GM21381 (cell line): Measurements from ENCODE around the gene PRDM15.

ENCODE experiments used
- ATAC-seq: cut with Tn5 transposase; IDR thresholded peaks from one replicate; pipeline ENCODE4 v1.9.1; 2021; ENCODE audit warnings: mild to moderate bottlenecking, moderate library complexity; ENCODE audit not compliant: unreplicated experiment

The PRDM15 gene

GRCh38 chr21:41753006-41753898 is 125.9 kb downstream of the PRDM15 start:
- ATAC-seq, result no peak

- no peak for ATAC-seq
Measured at GRCh38 chr21:41752231-41752681, 126.9 kb downstream of the PRDM15 start.

GRCh38 chr21:41751611-41752011 is 127.5 kb downstream of the PRDM15 start:
- ATAC-seq, result no peak

- ATAC-seq, result no peak
Measured at GRCh38 chr21:41750532-41751151, 128.5 kb downstream of the PRDM15 start.

DNA sequence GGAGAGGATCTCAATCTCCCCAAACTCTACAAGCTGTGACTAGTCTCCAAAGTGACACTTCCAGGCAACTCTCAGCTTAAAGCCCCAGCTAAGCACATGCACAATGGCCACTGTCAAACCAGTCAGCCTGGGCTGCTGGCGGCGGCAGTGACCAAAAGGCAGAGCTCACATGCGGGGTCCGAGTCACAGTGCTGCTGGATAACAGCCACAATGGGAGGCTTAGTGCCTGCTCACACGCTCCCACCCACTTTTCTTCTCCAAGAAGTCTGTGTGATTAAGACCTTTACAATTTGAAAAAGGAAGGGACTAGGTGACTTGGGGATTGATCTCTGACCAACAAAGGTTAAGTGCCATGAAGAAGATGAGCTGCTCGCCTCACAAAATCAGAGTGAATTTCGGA is 129.1 kb downstream of the PRDM15 start:
- ATAC-seq, result no peak

DNA sequence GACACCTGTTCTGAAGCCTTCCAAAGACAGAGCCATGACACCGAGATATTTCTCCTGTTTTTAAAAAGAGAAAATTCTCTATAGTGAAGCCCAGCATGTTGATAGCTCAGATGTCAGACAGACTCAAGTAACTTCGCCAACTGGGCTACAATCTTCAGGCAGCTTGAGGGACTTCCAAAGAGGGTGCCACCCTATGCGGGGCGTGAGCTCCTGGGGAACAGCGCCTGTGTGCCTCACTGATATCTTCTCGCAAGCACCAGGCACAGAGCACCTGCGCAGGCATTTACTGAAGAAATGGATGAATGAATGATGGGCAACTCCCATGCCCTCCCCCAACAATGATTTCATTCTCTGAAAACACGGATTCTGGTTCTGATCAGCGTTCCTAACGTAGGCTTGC is 129.9 kb downstream of the PRDM15 start:
- ATAC-seq, result no peak
